WERI-Rb-1 (cell line): ENCODE measurements around the gene SLCO2A1.

ENCODE experiments used
- DNase-seq: peaks from one replicate; pipeline ENCODE4 v3.0.0-alpha.2; 2020
- H3K27ac ChIP-seq: fragments of 250-450 bp; sonication (Bioruptor Pico); 2 replicates; pipeline ENCODE4 v1.5.1; 2020; ENCODE audit warnings: mild to moderate bottlenecking, moderate library complexity
- H3K27me3 ChIP-seq: fragments of 250-450 bp; sonication (Bioruptor Pico); 2 replicates; pipeline ENCODE4 v1.5.1; 2021; ENCODE audit warnings: mild to moderate bottlenecking, low read depth, moderate library complexity; ENCODE audit not compliant: insufficient read depth, severe bottlenecking
- H3K36me3 ChIP-seq: fragments of 250-450 bp; sonication (Bioruptor Pico); 2 replicates; pipeline ENCODE4 v1.5.1; 2020; ENCODE audit warnings: mild to moderate bottlenecking, moderate library complexity
- H3K4me3 ChIP-seq: 2 replicates; pipeline ENCODE4 v1.5.1; 2011; ENCODE audit warnings: low read depth, mild to moderate bottlenecking, control low read depth, low read length
- H3K9me3 ChIP-seq: fragments of 250-450 bp; sonication (Bioruptor Pico); 2 replicates; pipeline ENCODE4 v1.5.1; 2021; ENCODE audit warnings: mild to moderate bottlenecking, moderate library complexity; ENCODE audit not compliant: severe bottlenecking
- CTCF ChIP-seq: IDR thresholded peaks from 2 replicates; pipeline ENCODE4 v1.5.1; 2011; ENCODE audit warnings: low read depth, mild to moderate bottlenecking, control low read depth, inconsistent platforms, low read length

The SLCO2A1 gene

GRCh38 chr3:134059035-134059601 lies 29.4 kb upstream of the SLCO2A1 start:
- H3K4me3 ChIP-seq: no peak overlapping the region
- no peak for TF ChIP-seq CTCF
- no peak overlapping the region for H3K27ac ChIP-seq
- H3K36me3 ChIP-seq: no peaks in the 10 kb centered on the region
- no peak for DNase-seq
- H3K9me3 ChIP-seq: no peaks in the 10 kb centered on the region
- H3K27me3 ChIP-seq: no peaks in the 10 kb centered on the region

- no peak for TF ChIP-seq CTCF
- H3K27me3 ChIP-seq: no peaks in the 10 kb centered on the region
- DNase-seq: no peak
- H3K36me3 ChIP-seq: no peaks in the 10 kb centered on the region
- no peaks in the 10 kb centered on the region for H3K9me3 ChIP-seq
- H3K27ac ChIP-seq: no peak overlapping the region
- no peak overlapping the region for H3K4me3 ChIP-seq
These were observed 28.0 kb upstream of the SLCO2A1 start for GRCh38 chr3:134057654-134058110.

DNA sequence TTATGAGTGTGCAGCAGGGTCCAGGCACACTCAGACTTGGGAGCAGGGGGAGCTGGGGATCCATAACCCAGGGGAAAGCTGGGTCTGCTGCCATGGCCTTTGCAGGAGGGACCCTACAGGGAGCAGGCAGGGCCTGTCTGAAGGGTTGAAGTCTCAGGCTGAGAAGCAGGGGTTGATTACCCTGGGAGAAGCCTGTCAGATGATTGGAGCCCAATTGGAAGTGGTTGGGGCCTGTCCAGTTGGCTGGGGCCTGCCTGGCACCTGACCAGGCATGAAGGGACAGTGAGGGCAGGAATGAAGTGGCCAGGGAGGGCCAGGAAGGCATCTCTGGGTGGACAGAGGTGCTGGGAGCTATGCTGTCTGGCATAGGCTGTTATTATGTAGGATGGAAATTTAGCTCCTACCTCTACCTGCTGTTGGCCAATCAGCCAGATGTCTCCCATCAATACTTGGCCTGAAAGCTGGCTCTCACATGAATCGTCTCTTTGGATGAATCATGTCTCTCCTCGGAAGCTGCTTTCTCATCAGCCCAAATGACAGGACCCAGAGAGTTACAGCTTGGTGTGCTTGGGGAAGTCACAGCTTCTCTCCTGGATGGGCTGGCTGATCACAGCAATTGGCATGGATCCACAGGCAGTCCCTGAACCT lies 27.4 kb upstream of the SLCO2A1 start:
- Histone ChIP-seq H3K27ac (no peak overlapping the region), H3K4me3 (no peak overlapping the region), H3K36me3 (no peaks in the 10 kb centered on the region), H3K9me3 (no peaks in the 10 kb centered on the region), H3K27me3 (no peaks in the 10 kb centered on the region)
- no peak for TF ChIP-seq CTCF
- no peak for DNase-seq

GRCh38 chr3:134056464-134056891 lies 26.8 kb upstream of the SLCO2A1 start:
- TF ChIP-seq CTCF: no peak
- DNase-seq: no peak
- H3K36me3 ChIP-seq: no peaks in the 10 kb centered on the region
- no peaks in the 10 kb centered on the region for H3K9me3 ChIP-seq
- no peaks in the 10 kb centered on the region for H3K27me3 ChIP-seq
- H3K4me3 ChIP-seq: no peak overlapping the region
- no peak overlapping the region for H3K27ac ChIP-seq

DNA sequence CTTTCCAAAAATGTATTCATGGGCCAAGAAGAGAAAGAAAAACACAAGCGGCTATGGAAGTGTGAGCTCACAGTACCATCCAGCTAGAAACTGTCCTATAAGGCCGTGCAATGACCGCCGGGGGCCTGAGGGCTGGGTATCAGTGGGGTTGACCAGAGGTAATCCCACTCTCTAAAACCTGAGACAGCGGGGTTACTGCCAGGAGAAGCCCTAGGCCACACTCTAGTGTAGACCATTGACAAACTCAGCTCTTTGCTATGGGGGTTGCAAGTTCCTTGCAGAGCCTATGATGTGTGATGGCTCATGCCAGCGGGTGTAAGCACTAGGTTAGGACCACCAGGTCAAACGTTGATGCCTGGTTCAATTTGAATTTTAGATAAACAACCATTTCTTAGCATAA lies 25.9 kb upstream of the SLCO2A1 start:
- Histone ChIP-seq H3K36me3 (no peaks in the 10 kb centered on the region), H3K9me3 (no peaks in the 10 kb centered on the region), H3K4me3 (no peak overlapping the region), H3K27ac (no peak overlapping the region), H3K27me3 (no peaks in the 10 kb centered on the region)
- DNase-seq: no peak
- no peak for TF ChIP-seq CTCF

GRCh38 chr3:134054881-134055280 lies 25.2 kb upstream of the SLCO2A1 start:
- no peak for TF ChIP-seq CTCF
- no peak for DNase-seq
- H3K27me3 ChIP-seq: no peaks in the 10 kb centered on the region
- H3K4me3 ChIP-seq: no peak overlapping the region
- no peaks in the 10 kb centered on the region for H3K36me3 ChIP-seq
- H3K27ac ChIP-seq: no peak overlapping the region
- H3K9me3 ChIP-seq: no peaks in the 10 kb centered on the region
